ENCODE results near the gene COL23A1. TPM values are rescaled to one million over a fixed set of nuclear protein-coding genes. Genes with fewer than 3 reads are reported as not detected.

COL23A1 gene
- total RNA-seq, 4 donors from 2014 or later, result 0.93 to 4.6 (median 2.4) TPM

DNA sequence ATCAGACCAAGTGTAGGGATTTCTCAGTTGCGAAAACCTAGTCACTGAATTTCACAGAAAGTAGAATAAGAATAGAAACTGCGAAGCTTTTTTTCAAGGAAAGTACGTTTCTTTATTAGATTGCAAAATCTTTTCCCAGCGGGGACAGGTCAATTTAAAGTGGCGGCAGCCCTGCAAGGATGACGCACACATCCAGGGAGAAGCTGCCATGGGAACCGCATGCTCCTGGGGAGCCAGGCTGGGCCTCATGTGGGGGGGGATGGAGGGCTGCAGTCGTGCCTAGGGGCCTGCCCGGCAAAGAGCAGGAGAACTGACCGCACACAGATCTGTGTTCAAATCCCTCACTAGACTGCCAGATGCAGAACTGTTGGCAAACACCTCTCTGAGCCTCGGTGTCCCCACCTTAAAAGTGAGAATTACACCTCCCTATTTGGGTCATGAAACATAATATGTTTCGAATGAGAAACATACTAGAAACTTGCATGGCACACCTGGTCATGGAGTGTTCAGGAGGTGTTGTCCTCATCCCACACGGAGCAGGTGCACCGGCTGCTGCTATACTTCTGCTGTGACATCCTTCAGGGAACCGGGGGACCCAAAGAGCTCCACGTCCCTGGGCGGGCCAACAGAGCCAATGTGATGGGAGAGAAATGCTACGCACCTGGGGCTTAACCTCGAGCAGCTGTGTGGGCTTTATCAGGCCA is 229.8 kb downstream of the COL23A1 start:
- ATAC-seq, result no peak
- no peak overlapping the region for H3K4me3 ChIP-seq
- H3K9me3 ChIP-seq, result no peaks in the 10 kb centered on the region
- H3K36me3 ChIP-seq, result no peaks in the 10 kb centered on the region
- peaks cover 12% of the 10 kb centered on the region for H3K27me3 ChIP-seq
- H3K4me1 ChIP-seq, result peaks cover 0 to 16% (median 7%) of the 10 kb centered on the region in 3 donors
- TF ChIP-seq, protein P1, sequence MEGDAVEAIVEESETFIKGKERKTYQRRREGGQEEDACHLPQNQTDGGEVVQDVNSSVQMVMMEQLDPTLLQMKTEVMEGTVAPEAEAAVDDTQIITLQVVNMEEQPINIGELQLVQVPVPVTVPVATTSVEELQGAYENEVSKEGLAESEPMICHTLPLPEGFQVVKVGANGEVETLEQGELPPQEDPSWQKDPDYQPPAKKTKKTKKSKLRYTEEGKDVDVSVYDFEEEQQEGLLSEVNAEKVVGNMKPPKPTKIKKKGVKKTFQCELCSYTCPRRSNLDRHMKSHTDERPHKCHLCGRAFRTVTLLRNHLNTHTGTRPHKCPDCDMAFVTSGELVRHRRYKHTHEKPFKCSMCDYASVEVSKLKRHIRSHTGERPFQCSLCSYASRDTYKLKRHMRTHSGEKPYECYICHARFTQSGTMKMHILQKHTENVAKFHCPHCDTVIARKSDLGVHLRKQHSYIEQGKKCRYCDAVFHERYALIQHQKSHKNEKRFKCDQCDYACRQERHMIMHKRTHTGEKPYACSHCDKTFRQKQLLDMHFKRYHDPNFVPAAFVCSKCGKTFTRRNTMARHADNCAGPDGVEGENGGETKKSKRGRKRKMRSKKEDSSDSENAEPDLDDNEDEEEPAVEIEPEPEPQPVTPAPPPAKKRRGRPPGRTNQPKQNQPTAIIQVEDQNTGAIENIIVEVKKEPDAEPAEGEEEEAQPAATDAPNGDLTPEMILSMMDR (IDR thresholded peaks at IDR 0.05), result no peak
- no peak for TF ChIP-seq POLR2AphosphoS5 (IDR thresholded peaks at IDR 0.05)
- no peak for TF ChIP-seq POLR2A (IDR thresholded peaks at IDR 0.05)
- TF ChIP-seq EP300 (IDR thresholded peaks at IDR 0.05), result no peak
- WGBS, 2 donors (ENCODE audit: low coverage in 1 of 2), result 82 to 89% methylated on average over 6 to 10 of the region's 19 CpGs
- H3K27ac ChIP-seq, result no peak overlapping the region

DNA sequence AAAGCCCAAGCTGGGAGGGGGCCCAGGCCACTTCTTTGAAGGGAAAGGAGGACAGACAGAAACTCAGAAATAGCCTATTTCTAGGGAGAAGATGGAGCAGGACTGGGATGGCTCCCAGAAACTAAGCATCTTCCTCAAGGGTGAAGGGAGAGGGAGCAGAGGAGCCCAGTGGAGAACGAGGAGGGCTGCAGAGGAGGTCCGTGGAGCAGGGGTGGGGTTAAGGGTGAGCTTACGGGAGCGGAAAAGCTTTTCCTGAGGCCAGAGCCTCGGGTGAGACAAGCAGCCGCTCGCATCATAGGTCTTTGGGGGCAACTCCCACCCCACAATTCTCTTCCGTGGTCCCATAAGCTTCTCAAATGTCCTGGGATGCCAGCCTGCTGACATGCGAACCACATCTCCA is 230.5 kb downstream of the COL23A1 start:
- peaks cover 13% of the 10 kb centered on the region for H3K27me3 ChIP-seq
- no peak for ATAC-seq
- no peak for TF ChIP-seq POLR2AphosphoS5 (IDR thresholded peaks at IDR 0.05)
- TF ChIP-seq POLR2A (IDR thresholded peaks at IDR 0.05), result no peak
- TF ChIP-seq, protein P1 (IDR thresholded peaks at IDR 0.05), result no peak
- no peak for TF ChIP-seq EP300 (IDR thresholded peaks at IDR 0.05)

DNA sequence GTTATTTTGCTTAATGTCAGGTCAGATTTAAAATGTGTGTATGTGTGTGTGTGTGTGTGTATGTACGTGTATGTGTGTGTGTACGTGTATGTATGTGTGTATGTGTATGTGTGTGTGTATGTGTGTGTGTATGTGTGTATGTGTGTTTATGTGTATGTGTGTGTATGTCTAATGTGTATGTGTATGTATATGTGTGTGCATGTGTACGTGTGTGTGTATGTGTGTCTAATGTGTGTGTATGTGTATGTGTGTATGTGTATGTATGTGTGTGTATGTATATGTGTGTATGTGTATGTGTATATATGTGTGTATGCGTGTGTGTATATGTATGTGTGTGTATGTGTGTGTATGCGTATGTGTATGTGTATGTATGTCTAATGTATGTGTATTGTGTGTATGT is 232.5 kb downstream of the COL23A1 start:
- TF ChIP-seq POLR2A (IDR thresholded peaks at IDR 0.05) (no peak), EP300 (IDR thresholded peaks at IDR 0.05) (no peak), POLR2AphosphoS5 (IDR thresholded peaks at IDR 0.05) (no peak)
- TF ChIP-seq, protein P1 (IDR thresholded peaks at IDR 0.05), result no peak
- Histone ChIP-seq H3K27ac (no peak overlapping the region), H3K9me3 (no peaks in the 10 kb centered on the region), H3K27me3 (peaks cover 21% of the 10 kb centered on the region), H3K36me3 (no peaks in the 10 kb centered on the region), H3K4me1 (peaks cover 0 to 16% (median 7%) of the 10 kb centered on the region in 3 donors), H3K4me3 (no peak overlapping the region)
- WGBS, 2 donors (ENCODE audit: low coverage in 1 of 2), result 58 to 64% methylated on average over 4 to 5 of the region's 5 CpGs
- no peak for ATAC-seq

More for the DNA sequence above, 230.5 kb downstream of the COL23A1 start:
- WGBS, 2 donors (ENCODE audit: low coverage in 1 of 2), result 83% methylated on average over 9 of the region's 9 CpGs; no CpG with 5 or more reads in 1 of the 2 donors
- Histone ChIP-seq H3K4me3 (no peak overlapping the region), H3K4me1 (peaks cover 0 to 16% (median 7%) of the 10 kb centered on the region in 3 donors), H3K9me3 (no peaks in the 10 kb centered on the region), H3K36me3 (no peaks in the 10 kb centered on the region), H3K27ac (no peak overlapping the region)

DNA sequence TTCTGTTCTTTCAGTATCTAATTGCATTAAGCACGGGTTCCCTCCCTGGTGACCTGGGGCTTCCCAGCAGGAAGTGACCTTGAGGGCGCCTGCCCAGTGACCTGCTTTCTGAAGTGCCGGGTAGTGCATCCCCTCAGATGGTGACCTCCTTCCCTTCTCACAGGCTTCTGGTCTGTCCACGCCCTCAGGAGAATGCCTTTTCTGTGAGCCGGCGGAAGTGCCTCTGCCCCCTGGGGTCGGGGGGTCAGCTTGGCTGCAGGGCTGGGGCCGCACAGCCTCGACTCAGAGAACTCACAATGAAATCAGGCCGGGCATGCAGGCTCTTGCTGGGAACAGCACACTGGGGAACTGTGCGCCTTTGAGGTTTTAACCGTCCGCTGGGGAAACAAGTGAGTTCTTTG is 233.1 kb downstream of the COL23A1 start:
- H3K4me1 ChIP-seq, result peaks cover 0 to 16% (median 7%) of the 10 kb centered on the region in 3 donors

More for the DNA sequence above, 233.1 kb downstream of the COL23A1 start:
- no peaks in the 10 kb centered on the region for H3K9me3 ChIP-seq
- no peak overlapping the region for H3K4me3 ChIP-seq
- H3K36me3 ChIP-seq, result no peaks in the 10 kb centered on the region
- H3K27ac ChIP-seq, result peak overlapping the region in 1 of 4 donors; percentile 20
- ATAC-seq, result peak; percentile 55
- H3K27me3 ChIP-seq, result peaks cover 21% of the 10 kb centered on the region
- TF ChIP-seq EP300 (IDR thresholded peaks at IDR 0.05) (no peak), POLR2AphosphoS5 (IDR thresholded peaks at IDR 0.05) (peak; percentile 47), POLR2A (IDR thresholded peaks at IDR 0.05) (no peak)
- TF ChIP-seq, protein P1 (IDR thresholded peaks at IDR 0.05), result no peak
- 33 to 43% methylated on average over 1 to 2 of the region's 13 CpGs for WGBS, 2 donors (ENCODE audit: low coverage in 1 of 2)

All from gastroesophageal sphincter (tissue), 4 donors.